ENCODE data around the gene SCYL1.

SCYL1 gene

DNA sequence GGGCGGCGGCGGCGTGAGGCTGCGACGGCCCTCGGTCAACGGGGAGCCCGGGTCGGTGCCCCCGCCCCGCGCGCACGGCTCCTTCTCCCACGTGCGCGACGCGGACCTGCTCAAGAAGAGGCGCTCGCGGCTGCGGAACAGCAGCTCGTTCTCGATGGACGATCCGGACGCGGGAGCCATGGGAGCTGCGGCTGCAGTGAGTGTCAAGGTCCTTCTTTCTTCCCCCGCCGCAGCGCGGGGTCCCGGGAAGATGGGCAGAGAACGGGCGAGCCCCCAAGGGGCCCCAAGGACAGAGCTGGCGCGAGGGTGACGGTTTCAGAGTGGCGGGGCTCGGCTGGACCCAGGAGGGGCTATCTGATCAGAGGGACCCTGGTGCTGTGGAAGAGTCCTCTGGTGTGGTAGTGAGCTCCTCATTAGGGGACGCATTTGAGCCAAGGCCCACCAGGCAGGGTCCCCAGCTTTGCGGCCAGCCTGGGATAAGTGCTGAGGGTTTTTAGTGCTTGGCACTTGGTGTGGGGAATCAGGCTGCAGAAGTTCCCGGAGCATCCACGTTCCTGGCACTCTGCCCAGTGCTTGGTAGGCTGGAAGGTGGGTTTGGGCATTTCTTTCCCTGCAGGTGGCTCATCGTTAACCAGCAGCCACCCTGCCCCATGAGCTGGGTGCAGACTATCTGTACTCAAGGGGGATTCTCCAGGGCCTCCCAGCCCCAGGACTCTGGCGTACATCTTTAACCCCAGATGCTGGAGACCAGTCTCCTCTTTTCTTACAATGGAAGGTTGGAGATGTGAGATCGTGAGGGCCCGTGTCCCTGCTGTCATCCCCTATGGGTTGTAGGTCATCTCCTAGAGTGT, 60.7 kb downstream of the SCYL1 start:
- no peak for DNase-seq (ENCODE audit: low spot score)

DNA sequence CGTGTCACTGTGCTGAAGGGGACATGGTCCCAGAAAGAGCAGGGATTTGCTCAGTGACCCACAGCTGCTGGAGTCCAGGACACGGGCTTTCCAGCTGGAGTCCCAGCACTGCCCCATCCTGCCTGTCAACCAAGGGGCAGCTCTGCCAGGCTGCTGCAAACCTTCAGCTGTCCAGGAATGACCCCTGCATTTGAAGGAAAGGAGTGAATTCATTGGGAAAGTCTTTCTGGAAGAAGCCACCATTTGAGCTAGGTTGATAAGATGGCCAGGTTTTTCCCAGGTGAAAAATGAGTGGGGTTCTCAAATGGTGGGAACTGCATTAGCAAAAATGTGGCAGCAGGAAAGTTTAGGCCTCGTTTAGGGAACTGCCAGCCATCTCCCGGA, 61.4 kb downstream of the SCYL1 start:
- DNase-seq (ENCODE audit: low spot score) = no peak

DNA sequence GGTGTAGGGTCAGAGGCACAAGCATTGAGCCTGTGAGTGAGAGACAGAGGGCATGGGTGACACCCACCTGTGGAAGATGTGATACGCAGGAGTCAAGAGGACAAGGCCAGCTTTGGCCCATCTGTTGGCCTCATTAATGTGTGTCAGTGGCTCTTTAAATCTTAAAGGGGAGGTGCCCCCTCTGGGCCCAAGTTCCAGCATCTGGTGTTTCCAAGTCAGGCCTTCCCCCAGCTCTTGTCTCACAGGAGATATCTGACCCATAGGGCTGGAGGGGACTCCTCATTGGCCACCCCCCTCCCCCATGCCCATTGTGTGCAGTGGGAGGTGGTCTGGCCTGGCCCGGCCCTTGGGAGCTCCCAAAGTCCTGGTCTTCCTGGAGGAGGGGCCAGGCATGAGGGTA, 61.8 kb downstream of the SCYL1 start:
- no peak for DNase-seq (ENCODE audit: low spot score)

Measured in GM03348 (cell line).